ENCODE data around the gene R3HDM2. TPM values are rescaled to one million over a fixed set of nuclear protein-coding genes. Genes with fewer than 3 reads are reported as not detected.

Gene R3HDM2
- total RNA-seq, 6 experiments from 2014 or later = 33.7 to 39.4 (median 37.9) TPM

DNA sequence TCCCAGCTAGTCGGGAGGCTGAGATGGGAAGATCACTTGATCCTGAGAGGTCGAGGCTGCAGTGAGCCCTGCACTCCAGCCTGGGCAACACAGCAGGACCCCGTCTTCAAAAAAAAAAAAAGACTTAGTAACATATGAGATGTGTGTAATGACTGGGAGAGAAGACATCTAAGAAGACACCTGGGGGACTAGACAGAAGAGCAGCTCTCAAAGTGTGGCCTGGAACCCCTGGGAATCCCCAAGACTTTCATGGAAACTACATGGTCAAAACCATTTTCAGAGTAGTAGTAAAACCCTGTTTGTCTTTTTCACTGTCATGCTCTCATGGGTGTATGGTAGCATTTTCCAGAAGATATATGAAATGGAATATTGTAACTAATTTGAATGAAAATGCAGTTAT is 45.3 kb downstream of the R3HDM2 start:
- Mint-ChIP-seq H3K9me3 (no peaks in the 10 kb centered on the region), H3K4me1 (ENCODE audit: low read depth) (peaks cover 40% of the 10 kb centered on the region), H3K27me3 (ENCODE audit: insufficient read depth) (no peaks in the 10 kb centered on the region), H3K4me3 (no peak overlapping the region), H3K36me3 (ENCODE audit: low read depth) (peaks cover 27% of the 10 kb centered on the region), H3K27ac (0 out of 2 replicates have a peak overlapping the region, but pooled peaks have one; percentile 21)
- TF ChIP-seq, protein P1, sequence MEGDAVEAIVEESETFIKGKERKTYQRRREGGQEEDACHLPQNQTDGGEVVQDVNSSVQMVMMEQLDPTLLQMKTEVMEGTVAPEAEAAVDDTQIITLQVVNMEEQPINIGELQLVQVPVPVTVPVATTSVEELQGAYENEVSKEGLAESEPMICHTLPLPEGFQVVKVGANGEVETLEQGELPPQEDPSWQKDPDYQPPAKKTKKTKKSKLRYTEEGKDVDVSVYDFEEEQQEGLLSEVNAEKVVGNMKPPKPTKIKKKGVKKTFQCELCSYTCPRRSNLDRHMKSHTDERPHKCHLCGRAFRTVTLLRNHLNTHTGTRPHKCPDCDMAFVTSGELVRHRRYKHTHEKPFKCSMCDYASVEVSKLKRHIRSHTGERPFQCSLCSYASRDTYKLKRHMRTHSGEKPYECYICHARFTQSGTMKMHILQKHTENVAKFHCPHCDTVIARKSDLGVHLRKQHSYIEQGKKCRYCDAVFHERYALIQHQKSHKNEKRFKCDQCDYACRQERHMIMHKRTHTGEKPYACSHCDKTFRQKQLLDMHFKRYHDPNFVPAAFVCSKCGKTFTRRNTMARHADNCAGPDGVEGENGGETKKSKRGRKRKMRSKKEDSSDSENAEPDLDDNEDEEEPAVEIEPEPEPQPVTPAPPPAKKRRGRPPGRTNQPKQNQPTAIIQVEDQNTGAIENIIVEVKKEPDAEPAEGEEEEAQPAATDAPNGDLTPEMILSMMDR (IDR thresholded peaks at IDR 0.05) = no peak
- DNase-seq = no peak

DNA sequence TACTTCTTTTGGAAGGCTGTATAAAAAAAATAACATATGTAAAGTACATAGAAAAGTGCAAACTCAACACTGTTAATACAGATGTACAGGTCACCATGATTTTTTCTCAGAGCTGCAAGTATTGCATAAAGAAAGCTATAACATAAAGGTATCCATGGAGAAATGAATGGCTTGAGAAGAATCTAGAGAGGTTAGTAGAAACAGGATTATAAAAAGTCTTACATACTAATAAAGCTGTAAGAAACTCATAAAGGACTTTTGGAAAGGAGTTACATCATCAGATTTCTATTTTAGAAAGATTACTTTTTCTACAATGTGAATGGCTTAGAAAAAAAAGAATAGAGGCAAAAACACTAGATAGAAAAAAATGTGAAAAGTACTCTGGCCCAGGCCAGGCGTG is 46.4 kb downstream of the R3HDM2 start:
- Mint-ChIP-seq H3K27me3 (ENCODE audit: insufficient read depth) (no peaks in the 10 kb centered on the region), H3K27ac (no peak overlapping the region), H3K4me1 (ENCODE audit: low read depth) (peaks cover 29% of the 10 kb centered on the region), H3K36me3 (ENCODE audit: low read depth) (peaks cover 24% of the 10 kb centered on the region), H3K9me3 (no peaks in the 10 kb centered on the region), H3K4me3 (no peak overlapping the region)
- TF ChIP-seq, protein P1 (IDR thresholded peaks at IDR 0.05) = no peak
- DNase-seq = no peak

DNA sequence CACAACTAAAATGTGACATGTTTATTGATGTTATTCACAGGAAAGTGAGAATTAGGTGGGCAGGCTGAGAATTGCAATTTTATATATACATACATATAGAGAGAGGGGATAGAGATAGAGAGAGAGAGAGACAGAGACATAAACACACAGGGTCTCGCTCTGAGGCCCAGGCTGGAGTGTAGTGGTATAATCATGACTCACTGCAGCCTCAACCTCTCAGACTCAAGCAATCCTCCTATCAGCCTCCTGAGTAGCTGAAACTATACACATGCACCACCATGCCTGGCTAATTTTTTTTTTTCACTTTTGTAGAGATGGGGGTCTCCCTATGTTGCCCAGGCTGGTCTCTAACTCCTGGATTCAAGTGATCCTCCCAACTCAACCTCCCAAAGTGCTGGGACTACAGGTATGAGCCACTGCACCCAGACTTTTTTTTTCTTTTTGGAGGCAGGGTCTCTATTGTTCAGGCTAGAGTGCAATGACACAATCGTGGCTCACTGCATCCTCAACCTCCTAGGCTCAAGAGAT is 49.1 kb downstream of the R3HDM2 start:
- no peaks in the 10 kb centered on the region for H3K9me3 Mint-ChIP-seq
- TF ChIP-seq, protein P1 (IDR thresholded peaks at IDR 0.05) = no peak
- no peak for DNase-seq
- H3K27ac Mint-ChIP-seq = no peak overlapping the region
- peaks cover 15% of the 10 kb centered on the region for H3K36me3 Mint-ChIP-seq (ENCODE audit: low read depth)
- H3K27me3 Mint-ChIP-seq (ENCODE audit: insufficient read depth) = no peaks in the 10 kb centered on the region; the same call in 1 of the 2 replicates
- H3K4me3 Mint-ChIP-seq = no peak overlapping the region
- H3K4me1 Mint-ChIP-seq (ENCODE audit: low read depth) = peaks cover 8% of the 10 kb centered on the region

DNA sequence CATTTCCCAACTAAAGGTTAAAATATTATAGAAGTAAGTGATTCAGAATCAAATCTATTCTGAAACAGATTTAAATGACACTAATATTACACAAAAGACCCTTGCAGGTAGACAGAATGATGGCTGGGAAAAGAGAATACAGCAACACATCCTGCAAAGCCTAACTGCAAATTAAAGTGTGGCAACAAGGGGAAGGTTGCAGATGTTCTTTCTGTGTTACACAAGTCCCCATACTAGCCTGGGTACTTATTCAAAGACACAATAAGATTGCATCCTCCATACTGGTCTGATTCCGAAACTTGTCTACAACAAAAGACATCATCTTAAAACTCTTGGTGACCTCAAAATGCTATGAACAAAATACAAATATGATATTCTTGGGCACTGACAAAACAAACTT is 50.5 kb downstream of the R3HDM2 start:
- H3K36me3 Mint-ChIP-seq (ENCODE audit: low read depth) = peaks cover 14% of the 10 kb centered on the region
- no peaks in the 10 kb centered on the region; the same call in 1 of the 2 replicates for H3K27me3 Mint-ChIP-seq (ENCODE audit: insufficient read depth)
- peaks cover 8% of the 10 kb centered on the region for H3K4me1 Mint-ChIP-seq (ENCODE audit: low read depth)
- H3K27ac Mint-ChIP-seq = no peak overlapping the region
- H3K4me3 Mint-ChIP-seq = no peak overlapping the region
- H3K9me3 Mint-ChIP-seq = no peaks in the 10 kb centered on the region
- TF ChIP-seq, protein P1 (IDR thresholded peaks at IDR 0.05) = no peak
- DNase-seq = no peak

DNA sequence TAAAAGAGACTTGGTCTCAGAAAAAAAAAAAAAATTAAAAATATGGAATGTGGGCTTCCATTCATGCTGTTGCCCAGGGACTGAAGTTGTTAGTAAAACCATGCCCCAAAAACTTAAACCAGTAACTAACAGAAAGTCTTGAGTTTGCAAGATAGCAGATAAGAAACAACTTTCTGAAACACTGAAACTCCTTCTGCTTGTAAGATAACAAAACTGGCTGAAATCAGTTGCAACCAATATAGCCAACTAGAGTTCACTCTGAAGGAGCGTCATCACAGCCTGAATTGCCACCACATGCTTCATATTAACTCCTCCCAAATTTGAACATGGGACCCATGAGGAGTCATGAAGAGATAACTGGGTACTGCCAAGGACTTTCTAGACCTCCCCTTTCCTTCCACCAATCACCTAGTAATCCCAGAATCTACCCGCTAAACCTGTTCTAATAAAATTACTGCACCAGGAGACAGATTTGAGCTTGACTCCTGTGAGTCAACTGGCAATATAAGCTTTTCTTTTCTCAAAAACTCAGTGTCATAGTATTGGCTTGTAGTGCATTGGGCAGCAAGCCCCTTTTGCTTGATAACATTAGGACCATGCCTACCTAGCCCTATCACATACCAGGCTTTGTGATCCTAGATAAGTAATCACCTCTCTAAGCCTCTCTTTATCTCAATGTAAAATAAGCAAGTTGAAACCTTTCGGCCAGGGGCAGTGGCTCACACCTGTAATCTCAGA is 53.6 kb downstream of the R3HDM2 start:
- Mint-ChIP-seq H3K36me3 (ENCODE audit: low read depth) (peaks cover 19% of the 10 kb centered on the region), H3K4me3 (no peak overlapping the region), H3K27me3 (ENCODE audit: insufficient read depth) (peaks cover 3% of the 10 kb centered on the region; the same call in 1 of the 2 replicates), H3K27ac (no peak overlapping the region), H3K9me3 (no peaks in the 10 kb centered on the region), H3K4me1 (ENCODE audit: low read depth) (peaks cover 14% of the 10 kb centered on the region)
- TF ChIP-seq, protein P1 (IDR thresholded peaks at IDR 0.05) = no peak
- DNase-seq = no peak
